Activated T-cell treated with anti-CD3 and anti-CD28 coated beads for 24 hours (primary cell): ENCODE results near the gene MINDY4.

Experiments
- DNase-seq: peaks from one replicate; pipeline ENCODE4 v3.0.0-alpha.2; 2020; ENCODE audit warnings: low read depth

The MINDY4 gene

GRCh38 chr7:30918676-30919075 lies 147.5 kb downstream of the MINDY4 start:
- DNase-seq = no peak

- no peak for DNase-seq
Observed at GRCh38 chr7:30920021-30920583, 148.9 kb downstream of the MINDY4 start.

- DNase-seq = no peak
Observed at GRCh38 chr7:30920584-30921539, 149.6 kb downstream of the MINDY4 start.

- DNase-seq = no peak
Observed at GRCh38 chr7:30921540-30922401, 150.6 kb downstream of the MINDY4 start.

- no peak for DNase-seq
Observed at GRCh38 chr7:30922596-30922995, 151.4 kb downstream of the MINDY4 start.

- no peak for DNase-seq
Observed at GRCh38 chr7:30923009-30923773, 152.0 kb downstream of the MINDY4 start.

GRCh38 chr7:30923774-30924413 lies 152.7 kb downstream of the MINDY4 start:
- DNase-seq = no peak

- DNase-seq = no peak
Observed at GRCh38 chr7:30924624-30925023, 153.4 kb downstream of the MINDY4 start.

- DNase-seq = no peak
Observed at GRCh38 chr7:30925117-30925516, 153.9 kb downstream of the MINDY4 start.

GRCh38 chr7:30925913-30926312 lies 154.7 kb downstream of the MINDY4 start:
- no peak for DNase-seq

- DNase-seq = no peak
Observed at GRCh38 chr7:30926313-30926712, 155.1 kb downstream of the MINDY4 start.

- no peak for DNase-seq
Observed at GRCh38 chr7:30927040-30927439, 155.8 kb downstream of the MINDY4 start.

GRCh38 chr7:30927559-30927958 lies 156.3 kb downstream of the MINDY4 start:
- no peak for DNase-seq

- no peak for DNase-seq
Observed at GRCh38 chr7:30928254-30928872, 157.1 kb downstream of the MINDY4 start.

- DNase-seq = no peak
Observed at GRCh38 chr7:30929686-30930085, 158.5 kb downstream of the MINDY4 start.

GRCh38 chr7:30930621-30931020 lies 159.4 kb downstream of the MINDY4 start:
- no peak for DNase-seq

- no peak for DNase-seq
Observed at GRCh38 chr7:30931161-30931928, 160.1 kb downstream of the MINDY4 start.

- DNase-seq = no peak
Observed at GRCh38 chr7:30931929-30932540, 160.8 kb downstream of the MINDY4 start.

GRCh38 chr7:30932562-30932961 lies 161.3 kb downstream of the MINDY4 start:
- DNase-seq = no peak
